T-helper 17 cell (primary cell): ENCODE measurements around the gene KIF18B. TPM values are rescaled to one million over a fixed set of nuclear protein-coding genes. Genes with fewer than 3 reads are reported as not detected.

Source experiments
- total RNA-seq, 4 donors: library from RNA in 2 of 4; stranded (reverse) in 2 of 4; gene quantifications; one replicate each; pipeline ENCODE4 v1.2.3 and lab custom pipeline; 2022 to 2026

KIF18B gene
- total RNA-seq, 2 donors from 2014 or later: 0.08 TPM; not detected in 1

Other genes with a start within 250 kb of the KIF18B start
- 1 to 10 TPM; 2.2 to 3.8 TPM for gene DBF4B, start 239.1 kb downstream of the KIF18B start, total RNA-seq
- under 1 TPM; 0.08 to 0.40 TPM for gene ADAM11, start 188.8 kb downstream of the KIF18B start, total RNA-seq
- not detected for gene GJC1, start 117.5 kb downstream of the KIF18B start, total RNA-seq
- gene HIGD1B, start 99.9 kb downstream of the KIF18B start, total RNA-seq: not detected
- gene EFTUD2, start 48.3 kb downstream of the KIF18B start, total RNA-seq: 100 to 1,000 TPM; 109 to 133 TPM
- gene GFAP, start 32.3 kb downstream of the KIF18B start, total RNA-seq: under 1 TPM in 1 of 2 donors, not detected in 1; 0.18 TPM
- not detected for gene C1QL1, start 20.5 kb upstream of the KIF18B start, total RNA-seq
- 10 to 100 TPM; 13.5 to 20.3 TPM for gene DCAKD, start 103.9 kb upstream of the KIF18B start, total RNA-seq
- 10 to 100 TPM; 78.2 to 85.9 TPM for gene NMT1, start 113.5 kb upstream of the KIF18B start, total RNA-seq
- gene PLCD3, start 184.7 kb upstream of the KIF18B start, total RNA-seq: 1 to 10 TPM; 3.7 to 5.0 TPM
- gene ACBD4, start 187.9 kb upstream of the KIF18B start, total RNA-seq: 10 to 100 TPM; 13.6 to 18.9 TPM
- gene HEXIM1, start 200.7 kb upstream of the KIF18B start, total RNA-seq: 10 to 100 TPM; 52.4 to 71.8 TPM
- 10 to 100 TPM in 1 of 2 donors, 1 to 10 TPM in 1; 1.5 to 12.3 TPM for gene HEXIM2, start 214.1 kb upstream of the KIF18B start, total RNA-seq